Measurements from ENCODE around the gene RHOD.
A peak's percentile ranks its signal among the peaks of the same experiment; 100 is the strongest.

The RHOD gene

DNA sequence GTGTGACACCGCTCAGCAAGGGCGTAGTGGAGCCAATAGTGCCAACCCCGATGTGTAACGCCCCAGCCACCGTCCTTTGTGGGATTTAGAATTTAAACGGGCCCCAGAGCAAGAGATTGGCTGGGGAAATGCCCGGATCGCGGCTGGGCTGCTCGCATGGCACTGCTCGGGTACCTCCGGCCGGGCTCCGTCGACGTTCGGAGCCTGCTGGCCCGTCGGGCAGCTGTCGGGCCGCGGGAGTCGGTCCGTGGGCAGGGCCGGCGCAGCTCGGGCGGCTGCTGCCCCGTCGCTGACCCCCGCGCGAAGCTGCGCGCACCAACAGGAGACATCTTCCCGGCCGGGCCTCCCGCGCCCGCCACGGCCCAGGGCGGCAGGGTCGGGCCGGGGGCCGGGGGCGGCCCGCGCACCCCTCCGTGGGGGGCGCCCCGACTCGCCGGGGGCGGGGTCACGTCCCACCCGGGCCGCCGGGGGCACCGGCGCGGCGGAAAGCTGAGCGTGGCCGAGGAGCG is 61.1 kb downstream of the RHOD start:
- no peak for DNase-seq (ENCODE audit: low spot score)

DNA sequence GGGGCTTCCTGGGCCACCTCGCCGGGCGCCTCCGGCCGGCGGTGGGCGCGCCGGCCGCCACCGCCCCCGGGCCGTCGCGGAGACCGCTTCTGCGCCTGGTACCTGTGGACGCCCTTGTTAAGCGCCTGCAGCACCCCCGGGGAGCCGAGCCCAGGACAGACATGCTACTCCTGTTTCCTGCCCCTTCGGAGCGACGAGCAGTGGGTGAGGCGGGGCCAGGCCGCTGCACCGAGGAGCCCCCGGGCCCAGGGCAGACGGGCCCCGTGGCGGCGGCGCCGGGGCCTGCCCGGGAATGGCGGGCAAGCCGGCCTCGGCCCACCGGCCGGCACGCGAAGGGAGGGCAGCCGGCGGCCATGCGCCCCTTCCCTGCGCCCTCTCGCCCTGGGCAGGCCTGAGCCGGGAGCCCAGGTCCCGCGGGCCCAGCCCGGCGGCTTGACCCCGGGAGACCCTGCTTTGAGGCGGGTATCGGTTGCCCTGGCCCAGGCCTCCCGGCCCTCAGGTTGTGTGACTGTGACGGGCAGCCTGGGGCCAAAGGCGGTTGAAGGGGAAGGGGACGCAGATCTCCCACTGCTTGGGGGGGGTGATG is 61.6 kb downstream of the RHOD start:
- DNase-seq (ENCODE audit: low spot score) = peak; percentile 24

DNA sequence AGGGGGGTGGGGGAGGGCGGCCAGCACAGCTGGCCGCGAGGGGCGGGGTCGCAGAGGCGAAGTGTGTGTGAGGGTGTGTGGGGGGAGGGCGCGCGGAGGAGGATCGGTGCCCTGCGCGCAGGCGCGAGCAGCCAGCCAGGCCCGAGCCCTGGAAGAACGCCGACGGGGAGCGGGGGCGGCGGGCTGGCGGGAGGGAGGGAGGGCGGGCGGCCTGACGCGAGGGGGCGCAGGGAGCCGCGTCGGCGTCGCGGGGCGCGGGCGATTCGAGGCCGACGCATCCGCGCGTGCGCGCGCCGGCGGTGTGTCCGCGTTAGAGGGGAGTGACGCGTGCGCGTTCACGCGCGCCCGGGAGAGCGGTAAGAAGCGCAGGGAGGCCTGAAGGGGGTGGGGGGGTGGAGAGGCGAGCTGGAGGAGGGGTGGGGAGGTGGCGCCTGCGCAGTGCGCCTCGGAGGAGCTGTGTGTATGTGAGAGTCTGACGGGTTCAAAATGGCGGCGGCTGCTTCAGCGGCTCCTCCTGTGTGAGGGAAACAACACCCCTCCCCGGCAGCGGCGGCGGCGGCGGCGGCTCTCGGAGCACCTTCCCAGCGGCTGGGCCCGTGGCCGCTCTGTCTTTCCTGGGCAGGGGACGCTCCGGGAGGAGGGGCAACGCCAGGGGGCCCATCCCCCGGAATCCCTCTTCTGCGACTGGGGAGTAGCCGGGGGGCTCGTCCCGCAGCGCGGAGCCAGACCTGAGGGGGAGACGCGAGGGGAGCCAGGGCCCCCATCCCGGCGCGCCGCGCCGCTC is 62.3 kb downstream of the RHOD start, which contains the start of gene KDM2A:
Gene KDM2A (plus strand): TSS at position 463 of the 784 bp plus-strand sequence. CDS start 2,054 bp downstream, outside the sequence.
- DNase-seq (ENCODE audit: low spot score) = peak; percentile 98

DNA sequence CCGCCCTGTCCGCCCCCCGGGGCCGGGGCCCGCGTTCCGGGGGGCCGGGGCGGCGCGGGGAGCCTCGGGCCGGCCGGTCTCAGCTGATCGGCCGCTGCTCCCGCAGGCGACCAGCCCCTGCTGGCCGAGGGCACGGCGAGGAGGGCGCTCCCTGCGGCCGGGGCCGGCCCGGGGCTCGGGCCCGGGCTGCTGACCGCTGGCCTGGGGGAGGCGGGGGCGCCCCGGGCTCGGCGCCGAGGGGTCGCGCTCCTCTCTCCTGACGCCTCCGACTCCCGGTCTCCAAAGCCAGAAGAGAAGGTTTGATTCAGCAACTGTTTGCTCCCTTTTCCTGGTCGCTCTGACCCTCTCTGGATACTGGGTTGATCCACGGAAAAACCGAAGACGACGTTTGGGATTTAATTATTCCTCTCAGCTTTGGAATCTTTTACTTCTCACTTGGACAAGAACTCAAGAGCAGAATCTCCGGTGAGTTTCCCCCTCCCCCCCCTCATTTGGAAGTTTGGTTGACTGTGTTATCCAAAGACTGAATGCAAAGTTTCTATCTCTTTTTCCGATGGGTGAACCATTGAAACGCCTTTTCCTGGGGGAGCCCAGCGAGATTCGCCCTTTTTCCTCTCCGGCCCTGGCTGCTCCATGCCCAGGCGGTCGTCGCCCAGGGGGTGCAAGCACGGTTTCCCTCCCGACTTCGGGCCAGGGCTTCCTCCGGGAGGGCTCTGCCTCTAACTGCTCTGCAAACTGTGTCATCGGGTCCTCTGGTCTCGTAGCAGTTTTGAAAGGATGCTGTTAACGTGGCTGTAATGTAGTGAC is 63.1 kb downstream of the RHOD start:
- DNase-seq (ENCODE audit: low spot score) = no peak

DNA sequence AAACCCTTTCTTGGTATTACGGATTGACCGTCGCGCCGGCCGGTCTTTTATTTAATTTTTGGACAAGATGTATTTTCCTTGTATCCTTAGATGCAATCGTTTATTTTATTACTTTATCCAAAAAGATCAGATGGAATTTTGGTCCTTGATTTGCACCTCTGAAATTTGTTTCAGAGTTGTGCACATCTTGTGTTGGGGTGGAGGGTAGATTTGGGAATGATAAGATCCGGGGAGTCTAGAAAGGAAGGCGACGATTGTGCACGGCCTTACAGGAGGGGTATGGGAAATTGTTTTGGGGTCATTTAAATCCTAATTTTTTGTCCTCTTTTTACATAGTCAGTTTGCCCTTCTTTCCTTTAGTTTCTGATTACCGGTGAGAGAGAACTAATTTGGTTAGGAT is 63.8 kb downstream of the RHOD start:
- DNase-seq (ENCODE audit: low spot score) = no peak

GRCh38 chr11:67120881-67121710 is 64.4 kb downstream of the RHOD start:
- DNase-seq (ENCODE audit: low spot score) = no peak
